Glutamatergic neuron (in vitro differentiated cells): ENCODE measurements around the gene SOWAHA. TPM values are rescaled to one million over a fixed set of nuclear protein-coding genes. Genes with fewer than 3 reads are reported as not detected.
A peak's percentile ranks its signal among the peaks of the same experiment; 100 is the strongest.

Experiments used
- DNase-seq: peaks from one replicate; pipeline ENCODE4 v3.0.0; 2022
- H3K27ac Mint-ChIP-seq: one replicate; pipeline ENCODE4 v1.8.0; 2020; ENCODE audit warnings: mild to moderate bottlenecking, mixed read lengths, inconsistent platforms; ENCODE audit not compliant: unreplicated experiment
- H3K27me3 Mint-ChIP-seq: one replicate; pipeline ENCODE4 v1.8.0; 2020; ENCODE audit warnings: mild to moderate bottlenecking, moderate library complexity, mixed read lengths, inconsistent platforms; ENCODE audit not compliant: unreplicated experiment
- H3K36me3 Mint-ChIP-seq: one replicate; pipeline ENCODE4 v1.8.0; 2020; ENCODE audit warnings: mild to moderate bottlenecking, mixed read lengths, inconsistent platforms; ENCODE audit not compliant: unreplicated experiment
- H3K4me1 Mint-ChIP-seq: one replicate; pipeline ENCODE4 v1.8.0; 2020; ENCODE audit warnings: mild to moderate bottlenecking, low read depth, mixed read lengths, inconsistent platforms; ENCODE audit not compliant: unreplicated experiment
- H3K4me3 Mint-ChIP-seq: one replicate; pipeline ENCODE4 v1.8.0; 2020; ENCODE audit warnings: mild to moderate bottlenecking, mixed read lengths, inconsistent platforms; ENCODE audit not compliant: unreplicated experiment
- H3K9me3 Mint-ChIP-seq: one replicate; pipeline ENCODE4 v1.8.0; 2020; ENCODE audit warnings: mild to moderate bottlenecking, moderate library complexity, mixed read lengths, inconsistent platforms; ENCODE audit not compliant: unreplicated experiment
- CTCF ChIP-seq: fragments of 200-600 bp; sonication (generic); IDR thresholded peaks from one replicate; pipeline ENCODE4 v1.5.0; 2021; ENCODE audit not compliant: partially characterized antibody, unreplicated experiment
- total RNA-seq: library from RNA; stranded (reverse); fragmentation: NEBNext Ultra II Directional; extraction: Animal tissue kit (Norgen Biotek cat#: 25700); gene quantifications from one replicate; pipeline ENCODE4 v1.2.1, GENCODE V29; 2021; ENCODE audit not compliant: unreplicated experiment

The SOWAHA gene
- total RNA-seq, 1 donor from 2014 or later: 0.12 TPM

- Mint-ChIP-seq H3K4me3 (no peak overlapping the region), H3K27me3 (peaks cover 5% of the 10 kb centered on the region), H3K4me1 (peaks cover 10% of the 10 kb centered on the region), H3K36me3 (peaks cover 5% of the 10 kb centered on the region), H3K27ac (no peak overlapping the region), H3K9me3 (peaks cover 2% of the 10 kb centered on the region)
- no peak for DNase-seq
- no peak for TF ChIP-seq CTCF
Observed at GRCh38 chr5:132788508-132788907, 24.6 kb upstream of the SOWAHA start.

GRCh38 chr5:132788990-132789886, 23.9 kb upstream of the SOWAHA start:
- H3K4me3 Mint-ChIP-seq: peak overlapping the region; percentile 35
- no peak for DNase-seq
- H3K9me3 Mint-ChIP-seq: peaks cover 2% of the 10 kb centered on the region
- H3K27me3 Mint-ChIP-seq: peaks cover 5% of the 10 kb centered on the region
- H3K4me1 Mint-ChIP-seq: peaks cover 10% of the 10 kb centered on the region
- peaks cover 5% of the 10 kb centered on the region for H3K36me3 Mint-ChIP-seq
- peak overlapping the region; percentile 73 for H3K27ac Mint-ChIP-seq
- TF ChIP-seq CTCF: no peak

GRCh38 chr5:132790201-132790865, 22.8 kb upstream of the SOWAHA start:
- DNase-seq: no peak
- Mint-ChIP-seq H3K9me3 (peaks cover 2% of the 10 kb centered on the region), H3K36me3 (peaks cover 5% of the 10 kb centered on the region), H3K4me1 (peaks cover 10% of the 10 kb centered on the region), H3K4me3 (peak overlapping the region; percentile 36), H3K27ac (no peak overlapping the region), H3K27me3 (peaks cover 5% of the 10 kb centered on the region)
- no peak for TF ChIP-seq CTCF

- Mint-ChIP-seq H3K36me3 (peaks cover 4% of the 10 kb centered on the region), H3K4me1 (peaks cover 10% of the 10 kb centered on the region), H3K4me3 (no peak overlapping the region), H3K27ac (no peak overlapping the region), H3K9me3 (peaks cover 2% of the 10 kb centered on the region), H3K27me3 (peaks cover 5% of the 10 kb centered on the region)
- TF ChIP-seq CTCF: no peak
- DNase-seq: no peak
Observed at GRCh38 chr5:132791026-132791425, 22.1 kb upstream of the SOWAHA start.

GRCh38 chr5:132797651-132798050, 15.5 kb upstream of the SOWAHA start:
- Mint-ChIP-seq H3K36me3 (no peaks in the 10 kb centered on the region), H3K27ac (no peak overlapping the region), H3K27me3 (peaks cover 1% of the 10 kb centered on the region), H3K4me3 (no peak overlapping the region), H3K4me1 (no peaks in the 10 kb centered on the region), H3K9me3 (peaks cover 2% of the 10 kb centered on the region)
- no peak for TF ChIP-seq CTCF
- no peak for DNase-seq
